Astrocyte (in vitro differentiated cells and primary cell): Measurements from ENCODE around the gene OR1L8.

ENCODE experiments used
- CTCF ChIP-seq: IDR thresholded peaks from 2 replicates; pipeline ENCODE4 v1.5.1; 2011; ENCODE audit warnings: low read depth, mild to moderate bottlenecking, inconsistent platforms, low read length, moderate library complexity; ENCODE audit not compliant: insufficient read depth
- EZH2 ChIP-seq: IDR thresholded peaks from 2 replicates; pipeline ENCODE4 v1.6.1; 2012; ENCODE audit warnings: mild to moderate bottlenecking, low read length, inconsistent platforms; ENCODE audit not compliant: insufficient read depth

GRCh38 chr9:122614362-122614761 lies 31.2 kb upstream of the OR1L8 start, which contains the start of gene OR1Q1:
- no peak for TF ChIP-seq CTCF
- TF ChIP-seq EZH2: no peak
